Activated gamma-delta T cell (primary cell): ENCODE measurements around the gene LRRC46.

Source experiments
- DNase-seq: peaks from one replicate; lab custom pipeline; 2025; lab: John Stamatoyannopoulos, UW
- total RNA-seq, 2 donors: gene quantifications; one replicate each; lab custom pipeline; 2026; lab: John Stamatoyannopoulos, UW

LRRC46 gene
- 0.51 to 0.83 reads per million in 2 donors for total RNA-seq

- DNase-seq, result peak; percentile 77
Observed at GRCh38 chr17:47831003-47831933, at the start of gene LRRC46, which contains the start of gene MRPL10. Gene LRRC46 (plus strand): TSS chr17:47831670. CDS start chr17:47831990, 320 bp downstream. Gene MRPL10 (minus strand): TSS chr17:47831541. CDS start chr17:47831511, 30 bp downstream.

- DNase-seq, result no peak
Observed at GRCh38 chr17:47785538-47786123, 45.8 kb upstream of the LRRC46 start.

GRCh38 chr17:47789611-47790561, 41.6 kb upstream of the LRRC46 start:
- no peak for DNase-seq

GRCh38 chr17:47791025-47791424, 40.4 kb upstream of the LRRC46 start:
- no peak for DNase-seq

GRCh38 chr17:47792457-47792856, 39.0 kb upstream of the LRRC46 start:
- DNase-seq, result no peak

GRCh38 chr17:47792979-47793378, 38.5 kb upstream of the LRRC46 start:
- no peak for DNase-seq

GRCh38 chr17:47797797-47798196, 33.7 kb upstream of the LRRC46 start:
- DNase-seq, result no peak

GRCh38 chr17:47800686-47801085, 30.8 kb upstream of the LRRC46 start:
- DNase-seq, result no peak

GRCh38 chr17:47801176-47801765, 30.2 kb upstream of the LRRC46 start:
- DNase-seq, result no peak

- no peak for DNase-seq
Observed at GRCh38 chr17:47801906-47802305, 29.6 kb upstream of the LRRC46 start.

- no peak for DNase-seq
Observed at GRCh38 chr17:47802341-47803022, 29.0 kb upstream of the LRRC46 start.

GRCh38 chr17:47803201-47803600, 28.3 kb upstream of the LRRC46 start:
- DNase-seq, result no peak

GRCh38 chr17:47803751-47804150, 27.7 kb upstream of the LRRC46 start:
- no peak for DNase-seq

- DNase-seq, result no peak
Observed at GRCh38 chr17:47804461-47804860, 27.0 kb upstream of the LRRC46 start.

GRCh38 chr17:47806026-47806912, 25.2 kb upstream of the LRRC46 start:
- no peak for DNase-seq

- no peak for DNase-seq
Observed at GRCh38 chr17:47806913-47807255, 24.6 kb upstream of the LRRC46 start.

GRCh38 chr17:47807421-47807820, 24.0 kb upstream of the LRRC46 start:
- no peak for DNase-seq

- no peak for DNase-seq
Observed at GRCh38 chr17:47808036-47808829, 23.2 kb upstream of the LRRC46 start.

- no peak for DNase-seq
Observed at GRCh38 chr17:47808830-47809480, 22.5 kb upstream of the LRRC46 start.
